ENCODE data around the gene SEBOX.

DNA sequence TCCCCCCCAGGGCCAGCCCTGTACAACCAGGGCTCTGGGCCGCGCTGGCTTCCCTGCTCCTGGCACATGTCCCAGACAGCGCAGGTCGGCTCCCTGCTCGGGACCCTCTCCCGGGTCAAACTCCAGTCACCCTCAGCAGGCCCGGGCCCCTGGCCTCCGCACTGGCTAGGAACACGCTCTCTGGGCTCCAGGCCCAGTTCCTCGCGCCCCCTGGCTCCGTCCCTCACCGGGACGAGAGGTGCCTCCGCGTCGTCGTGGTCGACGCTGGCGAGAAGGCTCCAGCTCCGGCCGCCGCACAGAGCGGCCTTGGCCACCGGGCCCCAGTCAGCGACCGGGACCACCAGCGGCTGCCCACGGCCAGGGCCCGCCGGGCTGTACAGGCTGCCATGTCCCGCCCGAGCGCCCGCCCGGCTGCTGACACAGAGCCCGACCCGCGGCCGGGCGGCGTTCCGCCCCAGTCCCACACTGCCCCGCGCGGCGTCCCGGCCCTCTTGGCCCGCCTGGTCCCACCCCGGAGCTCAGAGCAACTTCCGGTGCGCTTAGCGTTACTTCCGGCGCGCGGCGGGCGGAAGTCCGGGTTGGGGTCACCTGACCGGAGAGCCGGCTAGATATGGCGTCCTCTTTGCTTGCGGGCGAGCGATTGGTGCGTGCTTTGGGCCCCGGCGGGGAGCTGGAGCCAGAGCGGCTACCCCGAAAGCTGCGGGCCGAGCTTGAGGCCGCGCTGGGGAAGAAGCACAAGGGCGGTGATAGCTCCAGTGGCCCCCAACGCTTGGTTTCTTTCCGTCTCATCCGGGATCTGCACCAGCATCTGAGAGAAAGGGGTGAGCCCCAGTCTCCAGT, 7.7 kb downstream of the SEBOX start, which contains the start of gene POLDIP2:
- peak; percentile 85 to 95 (median 92) for TF ChIP-seq POLR2A (IDR thresholded peaks at IDR 0.05)
- TF ChIP-seq, protein P1, sequence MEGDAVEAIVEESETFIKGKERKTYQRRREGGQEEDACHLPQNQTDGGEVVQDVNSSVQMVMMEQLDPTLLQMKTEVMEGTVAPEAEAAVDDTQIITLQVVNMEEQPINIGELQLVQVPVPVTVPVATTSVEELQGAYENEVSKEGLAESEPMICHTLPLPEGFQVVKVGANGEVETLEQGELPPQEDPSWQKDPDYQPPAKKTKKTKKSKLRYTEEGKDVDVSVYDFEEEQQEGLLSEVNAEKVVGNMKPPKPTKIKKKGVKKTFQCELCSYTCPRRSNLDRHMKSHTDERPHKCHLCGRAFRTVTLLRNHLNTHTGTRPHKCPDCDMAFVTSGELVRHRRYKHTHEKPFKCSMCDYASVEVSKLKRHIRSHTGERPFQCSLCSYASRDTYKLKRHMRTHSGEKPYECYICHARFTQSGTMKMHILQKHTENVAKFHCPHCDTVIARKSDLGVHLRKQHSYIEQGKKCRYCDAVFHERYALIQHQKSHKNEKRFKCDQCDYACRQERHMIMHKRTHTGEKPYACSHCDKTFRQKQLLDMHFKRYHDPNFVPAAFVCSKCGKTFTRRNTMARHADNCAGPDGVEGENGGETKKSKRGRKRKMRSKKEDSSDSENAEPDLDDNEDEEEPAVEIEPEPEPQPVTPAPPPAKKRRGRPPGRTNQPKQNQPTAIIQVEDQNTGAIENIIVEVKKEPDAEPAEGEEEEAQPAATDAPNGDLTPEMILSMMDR (IDR thresholded peaks at IDR 0.05), result peak in 2 of 7 experiments; percentile 26 to 40
